Kidney (tissue), 14 donors: ENCODE measurements around the gene KLB. TPM values are rescaled to one million over a fixed set of nuclear protein-coding genes. Genes with fewer than 3 reads are reported as not detected.

Experiments used
- DNase-seq, 5 donors: peaks; one replicate each; pipeline ENCODE4 v3.0.0-alpha.2; 2013 to 2020
- FAIRE-seq: peaks from 2 replicates; lab custom pipeline; 2012; peaks lifted over from hg19 to GRCh38; lab: Jason Lieb, UNC
- H3K27ac ChIP-seq, 2 donors: one replicate each; pipeline ENCODE4 v1.7.0; 2013; ENCODE audit warnings: low read depth in 2 of 2, low read length in 2 of 2, inconsistent platforms in 1 of 2
- H3K27me3 ChIP-seq: one replicate; pipeline ENCODE4 v1.7.1; 2013; ENCODE audit warnings: low read length, inconsistent platforms; ENCODE audit not compliant: control insufficient read depth, insufficient read depth
- H3K36me3 ChIP-seq, 3 donors: one replicate each; pipeline versions ENCODE4 v1.7.0 to v1.7.1; 2013; ENCODE audit warnings: low read length in 3 of 3, control low read depth in 1 of 3, inconsistent platforms in 1 of 3; ENCODE audit not compliant: insufficient read depth in 3 of 3, control insufficient read depth in 2 of 3
- H3K4me1 ChIP-seq, 3 donors: one replicate each; pipeline versions ENCODE4 v1.7.0 to v1.7.1; 2013; ENCODE audit warnings: low read length in 3 of 3, inconsistent platforms in 1 of 3, low read depth in 1 of 3; ENCODE audit not compliant: control insufficient read depth in 2 of 3, insufficient read depth in 2 of 3
- H3K4me3 ChIP-seq, 3 donors: one replicate each; pipeline versions ENCODE4 v1.7.0 to v1.8.1; 2013; ENCODE audit warnings: low read length in 3 of 3, control low read depth in 1 of 3, inconsistent platforms in 1 of 3
- H3K9ac ChIP-seq, 3 donors: one replicate each; pipeline versions ENCODE4 v1.7.0 to v1.7.1; 2013; ENCODE audit warnings: low read length in 3 of 3, control low read depth in 1 of 3, inconsistent platforms in 1 of 3
- H3K9me3 ChIP-seq, 3 donors: one replicate each; pipeline versions ENCODE4 v1.7.0 to v1.7.1; 2013; ENCODE audit warnings: low read length in 3 of 3, control low read depth in 1 of 3, inconsistent platforms in 1 of 3; ENCODE audit not compliant: control insufficient read depth in 2 of 3, insufficient read depth in 1 of 3
- CTCF ChIP-seq: IDR thresholded peaks from 3 replicates; pipeline ENCODE4 v1.5.1; 2012; ENCODE audit warnings: mild to moderate bottlenecking, moderate library complexity, borderline replicate concordance; ENCODE audit not compliant: insufficient read depth; ENCODE audit errors: extremely low read depth
- intact Hi-C: fragments of 100-400 bp; cut with DNase I; formaldehyde crosslinking; loops from one replicate; pipeline ENCODE4 v1.11.1; 2022
- polyA plus RNA-seq: library from polyadenylated mRNA; stranded (reverse); fragments of 350-450 nt; fragmentation: Illumina TruSeq; extraction: RNeasy Lipid Tissue Mini Kit (QIAGEN cat#74804); gene quantifications from one replicate; pipeline ENCODE4 v1.2.3, GENCODE V29; 2014; ENCODE audit warnings: low read depth, low replicate concordance; ENCODE audit not compliant: insufficient read depth
- total RNA-seq: library from RNA; stranded (reverse); fragmentation: NEBNext Ultra II Directional; extraction: Animal tissue kit (Norgen Biotek cat#: 25700); gene quantifications from one replicate; pipeline ENCODE4 v1.2.1, GENCODE V29; 2021
- donor health status: control.
- donor health status: control.
- donor health status: control.
- donor health status: control.
- donor health status: control.
- donor health status: DM: yes; HTN: yes; CAD: no.
- donor health status: Normal renal cell carcinoma (clear cell type).

The KLB gene
- total and polyA plus RNA-seq, 2 donors from 2014 or later = 0.41 TPM; not detected in 1

DNA sequence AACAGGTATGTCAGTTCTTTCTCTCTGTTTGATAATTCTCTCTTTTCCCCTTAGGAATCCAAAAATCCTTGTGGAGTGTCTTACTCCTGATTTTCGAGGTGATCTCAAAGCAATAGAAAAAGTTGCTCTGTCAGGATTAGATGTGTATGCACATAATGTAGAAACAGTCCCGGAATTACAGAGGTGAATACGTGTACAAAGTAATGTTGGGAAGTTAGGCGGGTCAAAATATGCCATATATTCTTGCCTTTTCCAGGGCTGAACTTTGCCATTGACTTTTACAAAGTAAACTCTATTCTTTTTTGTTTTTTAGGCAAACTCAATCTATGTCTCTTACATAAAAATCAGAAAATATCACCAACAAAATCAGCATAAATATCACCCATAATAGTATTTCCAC lies 60.7 kb downstream of the KLB start:
- Histone ChIP-seq H3K27ac (no peak overlapping the region), H3K36me3 (peaks cover 0 to 15% (median 0%) of the 10 kb centered on the region in 3 donors), H3K9ac (peak overlapping the region in 1 of 3 donors; percentile 31), H3K4me1 (peaks cover 0 to 13% (median 0%) of the 10 kb centered on the region in 3 donors), H3K9me3 (no peaks in the 10 kb centered on the region), H3K27me3 (no peaks in the 10 kb centered on the region), H3K4me3 (no peak overlapping the region)
- FAIRE-seq (no peak), DNase-seq (no peak)
- TF ChIP-seq CTCF = no peak
- intact Hi-C loops = no loop called here

GRCh38 chr4:39469429-39470077 lies 62.8 kb downstream of the KLB start:
- peak in 4 of 5 donors; percentile 57 to 95 (median 82) for DNase-seq
- Histone ChIP-seq H3K27ac (peak overlapping the region; percentile 59 to 64), H3K36me3 (peaks cover 0 to 5% (median 0%) of the 10 kb centered on the region in 3 donors), H3K27me3 (no peaks in the 10 kb centered on the region), H3K9me3 (no peaks in the 10 kb centered on the region), H3K4me3 (no peak overlapping the region), H3K4me1 (peaks cover 0 to 13% (median 0%) of the 10 kb centered on the region in 3 donors), H3K9ac (no peak overlapping the region)
- peak; percentile 80 for TF ChIP-seq CTCF
- FAIRE-seq = peak; percentile 90
- intact Hi-C loops = no loop called here

DNA sequence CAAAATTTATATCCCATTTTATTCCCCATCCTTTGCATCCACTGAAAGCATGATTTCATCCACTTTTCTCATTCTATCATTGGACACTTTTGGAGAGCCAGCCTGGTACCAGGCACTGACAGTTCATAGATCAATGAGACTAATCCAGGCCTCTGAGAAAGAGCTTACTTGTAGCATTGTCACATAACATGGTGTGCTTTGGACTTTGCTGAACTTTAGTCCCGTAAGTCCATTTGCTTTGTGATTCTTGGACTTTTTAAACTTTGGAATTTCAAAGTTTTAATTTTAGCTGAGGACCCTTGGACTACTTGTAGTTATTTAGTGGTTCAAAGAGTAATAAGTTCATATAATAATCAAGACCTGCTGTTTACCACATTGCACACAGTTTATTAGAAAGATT lies 63.7 kb downstream of the KLB start:
- Histone ChIP-seq H3K36me3 (no peaks in the 10 kb centered on the region), H3K9me3 (no peaks in the 10 kb centered on the region), H3K4me3 (no peak overlapping the region), H3K27ac (peak overlapping the region in 1 of 2 donors; percentile 41), H3K9ac (no peak overlapping the region), H3K4me1 (peaks cover 0 to 13% (median 0%) of the 10 kb centered on the region in 3 donors), H3K27me3 (no peaks in the 10 kb centered on the region)
- TF ChIP-seq CTCF = no peak
- intact Hi-C loops = no loop called here
- DNase-seq (no peak), FAIRE-seq (peak; percentile 42)

DNA sequence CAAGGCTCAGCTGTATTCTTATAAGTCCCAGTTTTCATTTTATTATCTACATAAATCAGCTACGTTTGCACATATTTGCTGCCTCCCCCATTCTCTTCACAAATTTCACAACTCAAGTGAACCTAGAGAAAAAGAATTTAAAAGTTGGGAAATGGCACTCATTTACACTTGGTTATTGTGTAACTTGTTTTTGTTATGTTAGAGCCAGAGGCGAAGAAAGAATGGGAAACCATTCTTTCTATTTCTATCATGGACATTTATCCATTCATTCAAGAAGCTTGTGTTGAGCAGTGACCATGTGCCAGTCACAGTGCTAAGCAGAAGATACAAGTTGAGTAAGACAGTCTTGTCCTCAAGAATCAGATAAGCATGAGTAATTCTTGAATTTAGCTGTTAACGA lies 65.7 kb downstream of the KLB start:
- Histone ChIP-seq H3K36me3 (peaks cover 0 to 3% (median 2%) of the 10 kb centered on the region in 3 donors), H3K9ac (no peak overlapping the region), H3K27me3 (no peaks in the 10 kb centered on the region), H3K4me3 (no peak overlapping the region), H3K9me3 (no peaks in the 10 kb centered on the region), H3K27ac (no peak overlapping the region), H3K4me1 (peaks cover 0 to 12% (median 0%) of the 10 kb centered on the region in 3 donors)
- no peak for TF ChIP-seq CTCF
- no peak for DNase-seq
- intact Hi-C loops = no loop called here
- FAIRE-seq = no peak
